ENCODE measurements around the gene KIRREL3.

Gene KIRREL3

DNA sequence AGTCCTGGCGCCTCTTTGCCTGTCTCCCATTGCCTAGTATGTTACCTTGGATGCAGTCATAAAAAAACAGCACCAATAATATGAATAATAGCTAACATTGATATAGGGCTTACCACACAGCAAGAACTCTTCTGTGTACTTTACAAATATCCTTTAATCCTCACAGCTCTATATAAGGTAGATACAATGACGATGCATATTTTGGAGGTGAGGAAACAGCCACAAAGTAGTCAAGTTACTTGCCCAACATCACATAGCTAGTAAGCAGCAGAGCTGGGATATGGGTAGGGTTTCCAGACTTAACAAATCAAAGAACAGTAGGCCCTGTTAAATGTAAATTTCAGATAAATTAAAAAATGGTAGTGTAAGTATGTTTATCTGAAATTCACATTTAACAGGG, 516.3 kb downstream of the KIRREL3 start:
- DNase-seq (ENCODE audit: low read depth), result no peak

DNA sequence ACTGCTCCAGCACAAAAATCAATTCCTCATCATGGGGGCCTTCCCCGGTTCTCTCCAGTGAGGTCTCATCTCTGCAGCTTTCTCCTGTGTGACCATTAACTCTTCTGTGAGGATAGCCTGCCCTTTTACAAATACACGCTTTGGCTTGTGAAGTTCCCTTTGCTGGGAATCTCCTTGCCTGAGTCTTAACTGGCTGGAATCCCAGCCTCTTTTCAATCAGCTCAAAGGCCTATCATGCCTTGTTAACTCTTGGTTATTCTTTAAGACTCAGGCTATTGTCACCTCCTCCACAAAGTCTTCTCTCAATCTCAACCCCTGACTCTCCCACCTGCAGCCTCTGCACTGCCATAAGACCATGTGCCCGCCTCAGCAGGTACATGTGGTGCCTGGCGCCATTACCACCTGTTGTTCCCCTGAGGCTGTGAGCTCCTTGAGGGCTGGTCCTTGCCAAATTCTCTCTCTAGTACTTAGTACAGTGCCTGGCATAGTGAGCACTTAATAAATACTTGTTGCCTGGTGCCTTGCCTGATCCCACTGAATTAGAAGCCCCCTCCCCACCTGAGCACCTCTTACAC, 516.9 kb downstream of the KIRREL3 start:
- no peak for DNase-seq (ENCODE audit: low read depth)

DNA sequence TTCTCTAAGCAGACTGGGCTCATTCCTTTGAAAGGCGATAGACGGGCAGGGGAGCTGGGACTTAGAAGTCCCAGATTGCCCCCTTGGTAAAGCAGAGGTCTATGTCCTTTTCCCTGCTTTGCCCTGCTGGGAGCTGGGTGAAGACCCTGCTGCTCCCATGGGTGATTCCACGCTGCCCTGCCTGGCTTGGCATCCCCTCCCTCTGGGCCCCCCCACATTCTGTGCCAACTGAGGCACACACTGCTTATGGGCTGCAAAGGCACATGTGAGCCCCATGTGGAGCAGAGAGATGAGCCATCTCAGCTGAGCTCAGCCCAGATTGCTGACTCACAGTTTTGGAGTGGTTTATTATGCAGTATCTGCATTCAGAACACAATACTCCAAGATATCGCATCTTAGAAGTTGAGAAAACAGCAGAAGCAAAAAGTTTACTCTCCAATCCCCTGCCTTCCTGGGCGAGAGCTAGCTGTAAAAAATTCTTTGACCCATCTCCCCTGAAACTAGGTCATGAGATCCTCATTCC, 517.9 kb downstream of the KIRREL3 start:
- no peak for DNase-seq (ENCODE audit: low read depth)

DNA sequence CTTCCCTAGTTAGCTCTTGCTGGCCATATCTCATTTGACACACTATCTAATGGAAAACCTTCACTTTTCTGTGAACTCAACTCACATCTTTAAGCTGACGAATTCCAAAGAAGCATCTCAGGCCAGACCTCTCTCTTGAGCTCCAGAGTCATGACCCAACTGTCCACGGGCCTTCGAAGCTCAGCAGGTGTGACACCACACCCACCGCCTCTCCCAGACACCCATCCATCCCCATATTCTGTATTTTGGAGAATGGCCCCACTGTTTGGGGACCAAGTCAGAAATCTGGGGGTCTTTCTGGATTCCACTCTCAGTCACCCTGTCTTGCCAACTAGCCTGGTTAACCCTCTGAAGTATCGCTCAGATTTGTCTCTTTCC, 519.3 kb downstream of the KIRREL3 start:
- no peak for DNase-seq (ENCODE audit: low read depth)

DNA sequence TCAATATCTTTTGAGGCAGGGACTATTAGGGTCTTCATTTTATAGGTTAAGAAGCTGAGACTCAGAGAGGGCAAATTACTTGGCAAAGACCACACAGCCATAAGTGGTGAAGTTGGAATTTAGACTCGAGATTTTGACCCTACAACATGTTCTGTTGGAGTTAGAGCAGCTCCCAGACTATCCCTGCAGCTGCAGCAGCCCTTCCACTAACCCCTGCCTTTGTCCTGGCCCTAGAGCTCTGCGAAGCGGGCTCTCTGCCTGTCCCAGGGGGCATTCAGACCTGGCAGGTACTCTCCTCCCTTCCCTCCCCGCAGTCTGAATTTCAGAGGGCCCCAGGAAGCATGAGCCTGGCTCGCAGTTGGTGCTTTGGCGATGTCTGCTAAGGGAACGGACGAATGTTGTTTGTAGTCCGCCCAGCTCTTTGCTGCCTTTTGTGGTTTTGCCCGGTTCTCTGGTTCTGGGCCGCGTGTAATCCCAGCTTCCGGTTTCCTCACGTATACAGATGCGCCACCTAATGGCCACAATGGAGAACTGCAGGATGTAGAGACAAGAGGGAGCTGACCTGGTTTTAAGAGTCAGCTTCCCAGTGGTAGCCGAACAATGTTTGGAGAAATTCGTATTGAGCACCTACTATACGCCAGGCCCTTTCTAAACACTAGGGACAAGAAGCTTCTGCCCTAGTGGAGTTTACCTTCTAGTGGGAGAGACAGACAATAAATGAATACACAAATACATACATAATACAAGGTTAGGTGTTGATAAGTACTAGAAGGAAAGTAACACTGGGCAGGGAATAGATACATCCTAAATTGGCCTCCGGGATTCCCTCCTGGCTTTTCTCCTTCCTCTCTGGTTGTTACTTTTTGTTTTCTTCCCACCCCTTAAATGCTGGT, 519.9 kb downstream of the KIRREL3 start:
- peak; percentile 57 for DNase-seq (ENCODE audit: low read depth)

DNA sequence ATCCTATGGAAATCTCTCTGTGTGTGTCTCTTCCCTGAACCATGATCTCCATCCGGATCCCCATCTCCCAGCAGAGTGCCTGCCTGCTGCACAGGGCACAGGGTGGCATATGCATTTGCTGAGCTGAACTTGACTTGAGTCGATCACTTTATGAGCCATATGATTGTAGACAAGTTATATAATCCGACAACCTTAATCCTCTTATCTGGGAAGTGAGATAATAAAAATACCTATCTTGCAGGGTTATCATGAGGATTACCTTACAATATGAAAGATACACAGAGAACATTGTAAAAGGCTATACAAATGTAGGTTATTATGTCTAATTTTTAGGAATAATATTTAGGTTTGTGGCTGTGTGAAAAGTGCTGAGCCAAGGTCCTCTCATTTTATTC, 520.6 kb downstream of the KIRREL3 start:
- DNase-seq (ENCODE audit: low read depth), result no peak

DNA sequence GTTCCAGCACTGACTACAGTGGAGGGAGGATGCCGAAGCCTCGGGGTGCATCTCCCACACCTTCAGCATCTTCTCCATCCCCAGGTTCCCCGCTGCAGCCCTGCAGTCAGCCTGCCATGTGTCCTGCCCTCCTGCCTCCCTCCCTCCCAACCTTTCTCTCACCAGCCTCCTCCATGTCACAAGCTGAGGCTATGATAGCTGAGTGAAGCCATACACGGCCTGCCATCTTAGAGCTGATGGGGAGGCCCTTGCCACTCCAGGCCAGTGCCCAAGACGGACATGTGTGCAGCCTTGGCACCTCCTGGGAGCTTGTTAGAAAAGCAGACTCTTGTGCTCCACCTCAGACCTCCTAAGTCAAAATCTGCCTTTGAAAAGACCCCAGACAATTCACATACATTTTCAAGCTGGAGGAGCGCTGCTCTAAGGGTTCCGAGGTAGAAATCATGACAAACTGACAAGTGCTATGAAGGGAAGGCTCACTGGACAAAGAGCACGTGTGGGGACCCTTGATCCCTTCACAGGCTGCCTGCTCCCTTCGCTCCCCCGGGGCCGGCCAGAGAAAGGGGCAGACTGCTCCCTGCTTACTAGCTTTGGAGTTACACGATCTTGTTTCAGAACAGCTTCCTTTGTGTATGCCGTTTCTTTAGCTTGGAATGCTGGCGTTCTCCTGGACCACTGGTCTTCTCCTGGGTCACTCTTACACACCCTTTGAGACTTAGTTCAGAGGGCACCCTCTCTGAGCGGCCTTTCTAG, 521.2 kb downstream of the KIRREL3 start:
- no peak for DNase-seq (ENCODE audit: low read depth)

DNA sequence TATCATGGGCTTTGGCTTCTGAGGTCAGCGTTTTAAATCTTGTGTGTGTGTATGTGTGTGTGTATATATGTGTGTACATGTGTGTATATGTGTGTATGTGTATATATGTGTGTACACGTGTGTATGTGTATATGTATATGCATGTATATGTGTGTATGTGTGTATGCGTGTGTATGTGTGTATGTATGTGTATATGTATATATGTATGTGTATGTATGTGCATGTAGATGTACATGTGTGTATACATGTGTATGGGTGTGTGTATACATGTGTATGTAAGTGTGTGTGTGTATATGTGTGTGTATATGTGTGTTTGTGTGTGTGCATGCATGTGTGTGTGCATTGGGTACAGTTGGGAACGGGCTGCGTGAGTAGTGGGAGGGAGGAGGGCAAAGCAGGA, 522.1 kb downstream of the KIRREL3 start:
- no peak for DNase-seq (ENCODE audit: low read depth)

DNA sequence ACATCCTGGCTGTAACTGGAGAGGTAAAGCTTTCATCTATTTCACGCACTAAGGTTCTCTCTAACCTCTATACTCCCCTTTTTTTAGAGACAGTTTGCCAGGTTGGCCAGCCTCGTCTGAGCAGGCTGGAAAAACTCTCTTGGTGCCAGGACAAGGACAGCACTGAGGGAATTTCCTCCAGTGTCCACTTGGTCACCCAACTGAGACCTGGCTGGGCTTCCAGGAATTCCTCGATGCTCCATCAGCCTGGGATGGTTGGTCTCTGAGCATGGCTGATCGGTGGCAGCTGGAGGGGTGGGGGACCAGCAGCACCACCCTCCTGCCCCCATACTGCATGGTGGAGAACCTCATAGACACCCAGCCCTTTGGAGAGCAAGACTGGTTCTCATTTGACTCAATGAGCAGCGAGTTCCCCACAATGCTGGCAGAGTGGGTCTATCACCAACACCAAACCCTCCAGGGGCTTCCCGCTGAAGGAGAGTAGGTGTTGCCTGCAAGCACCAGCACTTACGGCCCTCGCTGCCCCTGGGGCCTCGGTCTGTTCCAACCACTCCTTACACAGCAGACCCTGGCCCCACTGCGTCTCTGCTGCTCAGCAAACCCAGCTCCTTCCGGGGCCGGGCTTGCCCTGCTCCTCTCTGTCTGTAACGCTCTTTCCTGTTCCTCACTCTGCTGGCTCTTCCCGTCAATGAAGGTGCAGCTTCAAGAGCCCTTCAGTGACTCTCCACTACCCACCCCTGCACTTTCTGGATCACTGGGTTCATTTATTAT, 522.9 kb downstream of the KIRREL3 start:
- DNase-seq (ENCODE audit: low read depth), result no peak

DNA sequence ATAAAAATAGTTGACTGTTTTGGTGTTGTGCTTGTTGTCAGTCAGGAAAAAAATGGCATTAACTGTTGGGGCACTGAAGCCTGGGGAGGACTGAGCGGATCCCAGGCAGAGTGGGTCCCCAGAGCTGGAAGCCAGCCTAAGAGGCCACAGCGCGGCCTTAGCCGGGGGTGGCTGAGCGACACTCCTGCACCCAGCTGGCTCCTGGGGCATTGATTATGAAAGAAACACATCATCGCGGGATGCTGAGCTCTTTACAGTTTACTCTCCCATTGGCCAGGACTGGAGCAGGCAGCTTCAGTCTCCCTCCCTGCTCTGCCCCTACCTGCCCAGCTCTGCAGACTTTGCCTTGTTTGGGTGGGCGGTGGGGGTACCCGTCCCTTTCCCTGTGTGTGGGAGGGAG, 523.6 kb downstream of the KIRREL3 start:
- no peak for DNase-seq (ENCODE audit: low read depth)

DNA sequence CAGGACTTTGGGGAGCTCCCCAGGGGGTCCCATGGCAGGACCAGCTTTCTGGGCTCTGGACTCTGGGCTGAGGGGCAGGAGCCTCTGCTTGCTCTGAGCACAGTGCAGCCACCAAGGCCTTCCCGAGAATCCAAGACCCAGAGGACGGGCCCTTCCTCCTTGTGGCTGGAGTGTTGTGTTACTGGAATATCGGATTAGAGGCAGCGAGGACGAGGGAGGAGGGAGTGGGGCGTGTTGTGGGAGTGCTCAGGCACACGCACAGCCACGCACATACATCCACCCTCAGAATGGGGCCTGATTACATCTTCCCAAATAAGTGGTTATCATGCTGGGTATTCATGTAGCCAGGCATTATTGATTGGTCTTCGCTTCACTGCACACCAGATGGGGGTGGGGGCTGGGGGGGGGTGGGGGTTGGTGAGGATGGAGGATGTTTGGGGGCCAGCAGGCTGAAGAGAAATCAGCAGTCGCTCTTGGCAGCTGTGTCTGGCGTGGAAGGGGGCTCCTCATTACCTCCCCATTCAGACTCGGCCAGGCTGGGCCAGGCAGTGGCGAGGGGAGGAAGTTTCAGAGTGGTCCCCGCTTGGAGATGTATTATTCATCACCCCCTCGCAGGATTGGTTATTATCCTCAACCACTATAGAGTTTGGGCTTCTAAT, 524.2 kb downstream of the KIRREL3 start:
- no peak for DNase-seq (ENCODE audit: low read depth)

DNA sequence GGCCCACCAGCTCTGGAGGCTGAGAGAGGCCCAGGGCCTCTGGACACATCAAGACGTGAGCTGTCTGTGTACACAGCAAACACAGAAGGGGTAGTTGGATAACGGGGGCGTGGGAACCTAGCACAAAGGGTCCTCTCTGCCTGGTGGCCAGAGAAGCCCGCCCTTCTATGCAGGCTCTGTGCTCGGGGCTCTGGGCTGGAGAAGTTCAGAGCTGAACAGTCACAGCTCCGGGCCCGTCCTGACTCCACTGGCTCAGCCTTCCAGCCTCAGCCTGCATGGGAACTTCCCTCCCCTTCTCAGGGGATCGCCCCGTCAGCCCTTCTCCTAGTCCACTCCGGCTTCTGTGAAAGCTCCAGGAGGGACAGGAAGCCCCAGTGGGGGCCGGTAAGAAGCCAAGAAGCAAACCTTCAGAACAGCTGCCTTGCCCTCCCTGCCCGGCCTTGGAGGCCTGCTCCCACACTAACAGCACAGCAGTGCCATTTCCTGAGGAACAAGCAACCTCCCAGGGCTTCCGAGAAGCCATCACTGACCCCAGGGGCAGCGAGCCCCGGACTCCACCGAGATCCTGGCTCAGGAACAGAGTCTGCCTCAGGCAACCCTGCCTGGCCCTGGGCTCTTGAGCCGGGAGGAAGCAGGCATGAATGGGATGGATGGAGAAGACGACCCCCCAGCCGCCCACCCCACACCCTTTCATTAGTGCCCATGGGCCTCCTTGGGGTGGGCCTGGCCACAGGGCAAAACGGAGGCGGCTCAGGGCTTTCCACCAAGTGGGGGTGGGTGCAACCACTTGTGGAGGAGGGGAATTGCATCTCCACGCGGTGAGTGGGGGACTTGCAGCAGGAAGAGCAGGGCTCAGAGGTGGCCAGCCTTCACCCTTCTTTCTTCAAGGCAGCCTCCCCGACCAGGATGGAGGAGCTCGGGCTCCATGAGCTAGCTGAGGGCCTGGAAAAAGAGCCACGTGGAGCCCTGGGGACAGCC, 525.3 kb downstream of the KIRREL3 start:
- DNase-seq (ENCODE audit: low read depth), result no peak

DNA sequence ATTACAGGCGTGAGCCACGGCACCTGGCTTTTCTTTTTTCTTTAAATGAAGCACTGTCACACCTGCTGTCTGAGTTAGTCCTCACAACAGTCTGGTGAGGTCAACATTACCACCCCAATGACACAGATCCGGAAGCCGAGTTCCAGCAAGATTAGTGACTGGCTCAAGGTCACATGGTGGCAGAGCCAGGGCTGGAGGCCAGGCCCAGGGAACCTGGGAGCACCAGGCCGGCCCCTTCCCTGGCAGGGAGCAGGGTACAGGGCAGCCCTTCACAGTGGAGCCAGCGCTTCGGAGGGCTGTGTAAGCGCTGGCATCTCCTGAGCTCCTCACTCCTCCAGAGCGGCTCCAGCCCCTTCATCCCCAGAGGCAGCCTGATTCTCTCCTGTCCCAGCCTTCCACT, 526.4 kb downstream of the KIRREL3 start:
- no peak for DNase-seq (ENCODE audit: low read depth)

DNA sequence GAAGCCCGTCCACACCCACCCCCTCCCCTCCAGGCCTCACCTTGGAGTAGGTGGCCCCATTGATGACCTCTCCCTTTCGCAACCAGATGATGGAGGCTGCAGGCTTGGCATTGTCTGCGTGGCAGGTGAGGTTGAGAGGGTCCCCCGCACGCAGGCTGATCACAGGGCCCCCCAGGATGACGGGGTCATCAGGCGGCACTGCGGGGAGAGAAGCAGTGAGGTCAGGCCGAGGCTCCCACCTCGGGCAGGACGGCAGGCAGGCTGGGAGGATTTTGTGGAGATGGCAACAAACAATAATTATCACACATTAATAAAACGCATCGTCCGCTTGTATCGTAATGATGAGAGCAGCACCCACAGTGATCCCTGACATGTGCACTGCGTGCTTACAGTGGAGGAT, 527.3 kb downstream of the KIRREL3 start:
- DNase-seq (ENCODE audit: low read depth), result no peak

DNA sequence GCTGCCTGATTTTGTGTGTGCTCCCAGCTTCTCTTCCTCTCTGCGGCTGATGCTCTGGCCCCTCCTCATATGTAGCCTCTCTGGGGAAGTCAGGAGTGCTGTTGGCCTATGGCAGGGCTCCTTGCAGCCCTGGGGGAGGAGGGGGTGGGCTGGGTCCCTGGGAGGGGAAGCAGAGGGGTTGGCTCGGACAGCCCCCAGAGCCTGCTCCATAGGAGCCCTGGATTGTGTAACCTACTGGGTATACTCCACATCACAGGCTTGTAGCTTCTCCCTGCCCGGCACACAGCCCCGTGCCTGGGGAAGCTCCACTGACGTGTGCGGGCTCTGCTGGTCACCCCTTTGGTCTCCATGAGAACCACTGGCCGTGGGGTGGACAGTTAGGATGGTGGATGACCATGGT, 531.3 kb downstream of the KIRREL3 start:
- DNase-seq (ENCODE audit: low read depth), result no peak

DNA sequence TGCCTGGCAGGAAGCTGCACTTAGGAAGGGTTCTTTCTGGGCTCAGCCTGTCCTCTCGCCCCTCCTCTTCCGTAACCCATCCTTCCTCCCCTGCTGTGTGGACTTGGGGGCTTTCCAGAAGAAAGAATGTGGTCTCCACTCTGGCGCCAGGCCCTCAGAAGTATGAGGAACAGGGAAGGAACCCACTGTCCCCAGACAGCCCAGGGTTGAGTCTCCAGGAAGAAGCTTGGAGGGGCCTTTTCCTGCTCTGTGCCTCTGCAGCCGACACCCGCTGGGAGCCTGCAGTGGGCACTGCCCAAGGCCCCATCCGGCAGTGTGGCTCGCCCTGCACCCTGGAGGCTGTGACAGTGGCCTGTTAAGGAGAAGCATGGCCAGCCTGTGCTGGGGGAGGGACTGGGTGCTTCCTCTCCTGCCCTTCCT, 532.5 kb downstream of the KIRREL3 start:
- no peak for DNase-seq (ENCODE audit: low read depth)

DNA sequence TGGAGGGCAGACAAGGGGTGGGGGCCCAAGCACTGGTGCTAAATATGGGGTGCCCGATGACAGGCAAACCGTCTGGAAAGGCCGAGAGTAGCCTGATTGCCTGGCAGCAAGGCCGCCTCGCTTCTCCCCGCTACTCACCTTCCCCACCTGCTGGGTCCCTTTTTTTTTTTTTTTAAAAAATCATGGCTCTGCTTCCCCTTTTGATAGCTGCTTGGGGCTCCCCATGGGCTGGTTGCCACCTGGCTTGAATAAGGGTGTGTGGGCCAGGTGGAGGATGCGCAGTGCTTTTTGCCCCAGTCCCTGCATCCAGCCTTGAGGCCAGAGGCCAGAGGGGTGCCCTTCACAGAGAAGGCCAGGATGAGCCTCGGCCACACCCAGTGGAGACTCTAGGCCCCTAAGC, 533.1 kb downstream of the KIRREL3 start:
- DNase-seq (ENCODE audit: low read depth), result no peak

DNA sequence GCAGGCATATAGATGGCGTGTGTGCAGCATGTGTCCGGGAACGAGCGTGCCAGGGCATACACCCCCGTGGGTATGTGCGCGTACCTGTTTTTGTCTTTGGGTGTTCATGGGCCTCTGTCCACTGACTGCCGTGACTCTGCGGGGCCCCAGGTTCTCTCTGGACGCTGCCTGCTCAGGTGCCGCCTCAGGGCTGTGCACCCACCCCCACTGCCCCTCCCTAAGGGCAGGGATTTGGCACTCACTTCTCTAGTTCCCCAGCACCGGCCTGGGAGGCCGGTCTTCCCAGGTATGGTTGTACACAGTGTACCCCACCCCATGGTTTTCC, 533.6 kb downstream of the KIRREL3 start:
- DNase-seq (ENCODE audit: low read depth), result no peak

DNA sequence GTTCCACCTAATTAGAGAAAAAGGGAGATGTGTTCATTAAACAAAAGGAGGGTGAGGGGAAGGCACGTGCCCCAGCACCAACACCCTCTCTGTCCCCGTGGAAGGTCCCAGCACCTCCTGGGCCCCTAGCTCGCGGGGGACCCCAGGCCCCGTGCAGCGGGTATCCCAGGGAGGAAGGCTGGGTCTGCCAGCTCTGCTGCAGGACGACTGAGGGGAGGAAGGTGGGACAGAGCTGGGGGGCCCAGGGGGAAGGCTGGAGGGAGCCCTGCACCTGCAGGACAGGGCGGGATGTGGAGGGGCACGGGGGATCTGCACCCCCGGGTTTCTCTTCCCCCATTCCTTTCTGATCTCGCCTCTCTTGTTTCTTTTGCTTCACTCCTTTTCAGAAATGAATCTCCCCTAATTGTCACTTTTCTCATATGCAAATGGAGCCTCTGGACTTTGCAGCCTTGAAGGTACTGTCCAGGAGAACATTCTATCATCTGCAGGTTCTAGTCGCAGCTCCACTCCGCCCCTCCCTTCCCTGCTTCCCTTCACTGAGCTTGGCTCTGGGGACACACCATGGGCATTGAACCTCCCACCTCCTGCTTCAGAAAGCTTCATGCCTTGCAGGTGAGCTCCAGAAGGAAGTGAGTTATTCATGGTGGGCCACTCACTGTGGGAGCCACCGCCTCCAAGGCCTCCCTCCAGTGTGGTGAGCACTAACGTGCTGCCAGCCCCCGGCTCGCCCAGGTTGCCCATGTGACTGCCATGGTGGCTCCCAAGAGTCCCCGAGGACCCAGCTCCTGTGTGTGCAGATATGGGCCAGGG, 534.1 kb downstream of the KIRREL3 start:
- DNase-seq (ENCODE audit: low read depth), result no peak

All from activated T-cell treated with anti-CD3 and anti-CD28 coated beads for 24 hours (primary cell).